Measurements from ENCODE around the gene ITPKB. TPM values are rescaled to one million over a fixed set of nuclear protein-coding genes. Genes with fewer than 3 reads are reported as not detected.
"Not testable (repeated sequence)": the region's sequence is repeated elsewhere in the genome, so short reads cannot be mapped to it uniquely, and the experiment has no call there.

ITPKB gene
- polyA plus RNA-seq, 4 donors: 1.8 to 9.6 (median 5.4) TPM

DNA sequence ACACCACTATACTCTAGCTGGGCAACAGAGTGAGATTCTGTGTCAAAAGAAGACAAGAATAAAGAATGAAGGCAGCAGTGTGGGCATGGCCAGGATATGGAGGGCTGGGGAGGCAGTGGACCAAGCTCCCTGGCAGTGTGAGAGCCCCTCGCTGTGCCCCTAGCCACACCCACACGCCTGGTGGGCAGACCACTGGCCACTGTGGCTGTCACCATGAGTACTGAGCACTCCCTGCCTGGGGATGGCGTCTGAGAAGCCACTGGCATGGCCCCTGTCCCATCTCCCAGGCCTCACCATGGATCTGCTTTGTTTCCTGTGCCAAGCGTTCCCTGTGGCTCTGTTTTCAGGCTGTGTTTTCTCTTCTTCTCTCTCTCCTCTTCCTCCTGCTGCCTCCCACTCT is 138.8 kb downstream of the ITPKB start:
- WGBS, 3 donors: 83 to 89% (median 86%) methylated on average over 4 of the region's 4 CpGs
- Histone ChIP-seq H3K36me3 (ENCODE audit: control insufficient read depth in 3 of 3, insufficient read depth in 2 of 3, low read depth in 1 of 3, low read length in 3 of 3) (peaks cover 0 to 2% (median 0%) of the 10 kb centered on the region in 3 donors), H3K27me3 (ENCODE audit: control insufficient read depth in 3 of 3, insufficient read depth in 3 of 3, low read length in 3 of 3) (no peaks in the 10 kb centered on the region), H3K27ac (ENCODE audit: low read depth in 1 of 3, low read length in 2 of 3) (no peak overlapping the region), H3K4me1 (ENCODE audit: control insufficient read depth in 3 of 3, insufficient read depth in 2 of 3, low read depth in 1 of 3, low read length in 2 of 3) (peaks cover 0 to 4% (median 4%) of the 10 kb centered on the region in 3 donors), H3K9me3 (ENCODE audit: control insufficient read depth in 2 of 2, insufficient read depth in 1 of 2, low read depth in 1 of 2, low read length in 1 of 2) (peaks cover 0 to 3% of the 10 kb centered on the region in 2 donors), H3K4me3 (ENCODE audit: low read depth in 1 of 3, low read length in 3 of 3) (no peak overlapping the region)
- FAIRE-seq (no peak), DNase-seq (no peak)

GRCh38 chr1:226599636-226600238 is 139.3 kb downstream of the ITPKB start:
- Histone ChIP-seq H3K4me1 (ENCODE audit: control insufficient read depth in 3 of 3, insufficient read depth in 2 of 3, low read depth in 1 of 3, low read length in 2 of 3) (peaks cover 0 to 4% (median 4%) of the 10 kb centered on the region in 3 donors), H3K9me3 (ENCODE audit: control insufficient read depth in 2 of 2, insufficient read depth in 1 of 2, low read depth in 1 of 2, low read length in 1 of 2) (peaks cover 0 to 3% of the 10 kb centered on the region in 2 donors), H3K4me3 (ENCODE audit: low read depth in 1 of 3, low read length in 3 of 3) (no peak overlapping the region), H3K27me3 (ENCODE audit: control insufficient read depth in 3 of 3, insufficient read depth in 3 of 3, low read length in 3 of 3) (no peaks in the 10 kb centered on the region), H3K36me3 (ENCODE audit: control insufficient read depth in 3 of 3, insufficient read depth in 2 of 3, low read depth in 1 of 3, low read length in 3 of 3) (peaks cover 0 to 2% (median 0%) of the 10 kb centered on the region in 3 donors), H3K27ac (ENCODE audit: low read depth in 1 of 3, low read length in 2 of 3) (no peak overlapping the region)
- no peak for FAIRE-seq
- no peak for DNase-seq

DNA sequence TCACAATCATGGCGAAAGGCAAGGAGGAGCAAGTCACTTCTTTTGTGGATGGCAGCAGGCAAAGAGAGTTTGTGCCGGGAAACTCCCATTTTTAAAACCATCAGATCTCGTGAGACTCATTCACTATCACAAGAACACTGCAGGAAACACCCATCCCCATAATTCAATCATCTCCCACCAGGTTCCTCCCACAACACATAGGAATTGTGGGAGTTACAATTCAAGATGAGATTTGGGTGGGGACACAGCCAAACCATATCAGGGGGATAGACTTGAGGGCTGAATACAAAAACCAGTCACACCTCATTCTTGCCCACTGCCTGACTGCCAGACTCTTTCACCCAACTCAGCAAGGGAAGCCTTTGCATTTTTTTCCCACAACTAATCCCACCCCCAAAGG is 140.1 kb downstream of the ITPKB start:
- H3K9me3 ChIP-seq (ENCODE audit: control insufficient read depth in 2 of 2, insufficient read depth in 1 of 2, low read depth in 1 of 2, low read length in 1 of 2); H3K4me1 ChIP-seq (ENCODE audit: control insufficient read depth in 3 of 3, insufficient read depth in 2 of 3, low read depth in 1 of 3, low read length in 2 of 3); H3K36me3 ChIP-seq (ENCODE audit: control insufficient read depth in 3 of 3, insufficient read depth in 2 of 3, low read depth in 1 of 3, low read length in 3 of 3); H3K27me3 ChIP-seq (ENCODE audit: control insufficient read depth in 3 of 3, insufficient read depth in 3 of 3, low read length in 3 of 3); FAIRE-seq; DNase-seq; H3K27ac ChIP-seq (ENCODE audit: low read depth in 1 of 3, low read length in 2 of 3); H3K4me3 ChIP-seq (ENCODE audit: low read depth in 1 of 3, low read length in 3 of 3): not testable (repeated sequence)
- WGBS, 3 donors: 89 to 93% (median 92%) methylated on average over 3 of the region's 3 CpGs

GRCh38 chr1:226598455-226598849 is 140.6 kb downstream of the ITPKB start:
- no peaks in the 10 kb centered on the region for H3K27me3 ChIP-seq (ENCODE audit: control insufficient read depth in 3 of 3, insufficient read depth in 3 of 3, low read length in 3 of 3)
- no peak overlapping the region for H3K4me3 ChIP-seq (ENCODE audit: low read depth in 1 of 3, low read length in 3 of 3)
- 80 to 94% (median 88%) methylated on average over 2 of the region's 2 CpGs for WGBS, 3 donors
- H3K9me3 ChIP-seq (ENCODE audit: control insufficient read depth in 2 of 2, insufficient read depth in 1 of 2, low read depth in 1 of 2, low read length in 1 of 2): peaks cover 0 to 3% of the 10 kb centered on the region in 2 donors
- H3K27ac ChIP-seq (ENCODE audit: low read depth in 1 of 3, low read length in 2 of 3): no peak overlapping the region
- no peak for FAIRE-seq
- H3K4me1 ChIP-seq (ENCODE audit: control insufficient read depth in 3 of 3, insufficient read depth in 2 of 3, low read depth in 1 of 3, low read length in 2 of 3): peaks cover 0 to 1% (median 0%) of the 10 kb centered on the region in 3 donors
- peaks cover 0 to 2% (median 0%) of the 10 kb centered on the region in 3 donors for H3K36me3 ChIP-seq (ENCODE audit: control insufficient read depth in 3 of 3, insufficient read depth in 2 of 3, low read depth in 1 of 3, low read length in 3 of 3)
- no peak for DNase-seq

DNA sequence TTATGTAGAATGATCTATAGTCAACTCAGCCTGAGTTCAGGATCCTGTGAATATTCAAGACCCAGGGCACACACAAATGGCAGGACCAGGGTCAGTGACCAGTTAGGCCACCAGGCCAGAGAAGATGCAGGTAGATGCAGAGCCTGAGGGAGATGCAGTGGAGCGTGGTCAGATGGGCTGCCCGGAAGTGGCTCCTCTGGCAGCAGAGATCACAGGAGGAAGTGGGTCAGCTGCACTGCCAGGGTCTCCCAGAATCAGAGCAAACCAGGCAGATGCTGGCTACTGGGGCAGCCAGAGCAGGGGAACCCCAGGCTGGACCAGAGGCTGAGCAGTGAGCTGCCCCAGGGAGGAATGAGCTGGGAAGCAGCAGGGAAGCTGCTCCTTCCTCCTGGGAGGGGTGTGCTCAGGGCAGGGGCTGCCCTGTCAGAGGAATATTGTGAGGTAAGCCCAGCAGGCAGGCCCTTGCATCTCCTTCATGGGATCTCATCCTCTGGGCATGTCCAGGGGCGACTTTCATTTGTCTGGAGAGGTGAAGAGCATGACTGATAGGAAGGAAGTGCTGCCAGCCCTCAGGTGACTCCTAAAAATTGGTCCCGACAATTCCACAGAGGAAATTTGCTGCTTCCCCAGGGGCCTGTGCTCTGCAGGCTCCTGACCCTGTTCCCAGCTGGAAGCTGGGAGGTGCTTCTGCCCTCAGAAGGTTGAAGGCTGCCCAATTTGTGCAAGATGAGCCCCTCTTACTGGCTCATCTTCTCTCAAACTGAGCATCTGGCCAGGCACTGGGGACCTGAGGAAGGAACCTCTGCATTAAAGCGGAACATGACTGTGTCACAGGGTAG is 141.2 kb downstream of the ITPKB start:
- DNase-seq (no peak), FAIRE-seq (no peak)
- Histone ChIP-seq H3K27ac (ENCODE audit: low read depth in 1 of 3, low read length in 2 of 3) (no peak overlapping the region), H3K4me1 (ENCODE audit: control insufficient read depth in 3 of 3, insufficient read depth in 2 of 3, low read depth in 1 of 3, low read length in 2 of 3) (no peaks in the 10 kb centered on the region), H3K4me3 (ENCODE audit: low read depth in 1 of 3, low read length in 3 of 3) (no peak overlapping the region), H3K27me3 (ENCODE audit: control insufficient read depth in 3 of 3, insufficient read depth in 3 of 3, low read length in 3 of 3) (no peaks in the 10 kb centered on the region), H3K9me3 (ENCODE audit: control insufficient read depth in 2 of 2, insufficient read depth in 1 of 2, low read depth in 1 of 2, low read length in 1 of 2) (peaks cover 0 to 3% of the 10 kb centered on the region in 2 donors), H3K36me3 (ENCODE audit: control insufficient read depth in 3 of 3, insufficient read depth in 2 of 3, low read depth in 1 of 3, low read length in 3 of 3) (peaks cover 0 to 2% (median 0%) of the 10 kb centered on the region in 3 donors)
- WGBS, 3 donors: 82 to 92% (median 82%) methylated on average over 5 of the region's 5 CpGs

- DNase-seq: no peak
- FAIRE-seq: no peak
- Histone ChIP-seq H3K27ac (ENCODE audit: low read depth in 1 of 3, low read length in 2 of 3) (no peak overlapping the region), H3K9me3 (ENCODE audit: control insufficient read depth in 2 of 2, insufficient read depth in 1 of 2, low read depth in 1 of 2, low read length in 1 of 2) (peaks cover 0 to 3% of the 10 kb centered on the region in 2 donors), H3K27me3 (ENCODE audit: control insufficient read depth in 3 of 3, insufficient read depth in 3 of 3, low read length in 3 of 3) (no peaks in the 10 kb centered on the region), H3K4me3 (ENCODE audit: low read depth in 1 of 3, low read length in 3 of 3) (no peak overlapping the region), H3K36me3 (ENCODE audit: control insufficient read depth in 3 of 3, insufficient read depth in 2 of 3, low read depth in 1 of 3, low read length in 3 of 3) (peaks cover 0 to 2% (median 0%) of the 10 kb centered on the region in 3 donors), H3K4me1 (ENCODE audit: control insufficient read depth in 3 of 3, insufficient read depth in 2 of 3, low read depth in 1 of 3, low read length in 2 of 3) (no peaks in the 10 kb centered on the region)
- WGBS, 3 donors: 89 to 91% (median 90%) methylated on average over 16 of the region's 16 CpGs
Observed at GRCh38 chr1:226596531-226597165, 142.4 kb downstream of the ITPKB start.

- no peak for DNase-seq
- Histone ChIP-seq H3K36me3 (ENCODE audit: control insufficient read depth in 3 of 3, insufficient read depth in 2 of 3, low read depth in 1 of 3, low read length in 3 of 3) (peaks cover 0 to 2% (median 0%) of the 10 kb centered on the region in 3 donors), H3K27me3 (ENCODE audit: control insufficient read depth in 3 of 3, insufficient read depth in 3 of 3, low read length in 3 of 3) (no peaks in the 10 kb centered on the region), H3K9me3 (ENCODE audit: control insufficient read depth in 2 of 2, insufficient read depth in 1 of 2, low read depth in 1 of 2, low read length in 1 of 2) (peaks cover 0 to 3% of the 10 kb centered on the region in 2 donors), H3K27ac (ENCODE audit: low read depth in 1 of 3, low read length in 2 of 3) (no peak overlapping the region), H3K4me1 (ENCODE audit: control insufficient read depth in 3 of 3, insufficient read depth in 2 of 3, low read depth in 1 of 3, low read length in 2 of 3) (no peaks in the 10 kb centered on the region), H3K4me3 (ENCODE audit: low read depth in 1 of 3, low read length in 3 of 3) (no peak overlapping the region)
- no peak for FAIRE-seq
- 86 to 91% (median 88%) methylated on average over 8 of the region's 8 CpGs for WGBS, 3 donors
Observed at GRCh38 chr1:226593541-226593940, 145.5 kb downstream of the ITPKB start.

DNA sequence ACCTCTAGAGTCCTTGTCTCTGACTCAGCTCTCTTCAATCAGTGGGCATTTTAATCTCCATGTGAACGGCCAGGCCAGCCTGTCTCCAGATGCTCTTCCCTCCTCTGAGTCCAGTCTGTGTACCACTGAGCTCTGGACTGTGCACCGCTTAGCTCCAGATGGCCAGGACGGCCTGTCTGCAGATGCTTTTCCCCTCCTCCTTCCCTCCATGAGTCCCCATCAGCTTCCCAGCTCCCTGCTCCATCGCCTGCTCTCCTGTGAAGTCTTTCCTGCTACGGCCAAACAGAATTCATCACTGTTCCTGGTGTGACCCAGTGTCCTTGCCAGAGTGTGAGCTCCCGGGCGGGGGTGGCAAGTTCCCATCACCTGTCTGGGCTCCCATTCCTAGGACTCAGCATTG is 148.5 kb downstream of the ITPKB start:
- no peaks in the 10 kb centered on the region for H3K36me3 ChIP-seq (ENCODE audit: control insufficient read depth in 3 of 3, insufficient read depth in 2 of 3, low read depth in 1 of 3, low read length in 3 of 3)
- 89 to 90% (median 89%) methylated on average over 7 of the region's 7 CpGs for WGBS, 3 donors
- no peaks in the 10 kb centered on the region for H3K27me3 ChIP-seq (ENCODE audit: control insufficient read depth in 3 of 3, insufficient read depth in 3 of 3, low read length in 3 of 3)
- DNase-seq (no peak), FAIRE-seq (no peak)
- no peak overlapping the region for H3K4me3 ChIP-seq (ENCODE audit: low read depth in 1 of 3, low read length in 3 of 3)
- no peaks in the 10 kb centered on the region for H3K4me1 ChIP-seq (ENCODE audit: control insufficient read depth in 3 of 3, insufficient read depth in 2 of 3, low read depth in 1 of 3, low read length in 2 of 3)
- H3K27ac ChIP-seq (ENCODE audit: low read depth in 1 of 3, low read length in 2 of 3): no peak overlapping the region
- H3K9me3 ChIP-seq (ENCODE audit: control insufficient read depth in 2 of 2, insufficient read depth in 1 of 2, low read depth in 1 of 2, low read length in 1 of 2): peaks cover 0 to 1% of the 10 kb centered on the region in 2 donors

Measured in small intestine (tissue), 7 donors.